ENCODE measurements around the gene AFP. TPM values are rescaled to one million over a fixed set of nuclear protein-coding genes. Genes with fewer than 3 reads are reported as not detected.

The AFP gene
- total RNA-seq, 1 donor from 2014 or later, result not detected

GRCh38 chr4:73485596-73485995 is 49.6 kb downstream of the AFP start:
- H3K36me3 Mint-ChIP-seq (ENCODE audit: low read depth), result no peaks in the 10 kb centered on the region
- TF ChIP-seq CTCF (conservative IDR thresholded peaks at IDR 0.05), result no peak
- no peaks in the 10 kb centered on the region for H3K9me3 Mint-ChIP-seq
- H3K4me3 Mint-ChIP-seq, result no peak overlapping the region
- H3K27ac Mint-ChIP-seq (ENCODE audit: unreplicated experiment), result no peak overlapping the region
- no peaks in the 10 kb centered on the region for H3K4me1 Mint-ChIP-seq
- no peak for DNase-seq (ENCODE audit: low read depth, low spot score)
- H3K27me3 Mint-ChIP-seq (ENCODE audit: low read depth), result no peaks in the 10 kb centered on the region

GRCh38 chr4:73486497-73486896 is 50.5 kb downstream of the AFP start:
- Mint-ChIP-seq H3K9me3 (no peaks in the 10 kb centered on the region), H3K36me3 (ENCODE audit: low read depth) (no peaks in the 10 kb centered on the region), H3K27me3 (ENCODE audit: low read depth) (no peaks in the 10 kb centered on the region), H3K4me1 (no peaks in the 10 kb centered on the region), H3K27ac (ENCODE audit: unreplicated experiment) (no peak overlapping the region), H3K4me3 (no peak overlapping the region)
- no peak for TF ChIP-seq CTCF (conservative IDR thresholded peaks at IDR 0.05)
- no peak for DNase-seq (ENCODE audit: low read depth, low spot score)

- H3K4me3 Mint-ChIP-seq, result no peak overlapping the region
- no peak overlapping the region for H3K27ac Mint-ChIP-seq (ENCODE audit: unreplicated experiment)
- TF ChIP-seq CTCF (conservative IDR thresholded peaks at IDR 0.05), result no peak
- H3K27me3 Mint-ChIP-seq (ENCODE audit: low read depth), result no peaks in the 10 kb centered on the region
- no peaks in the 10 kb centered on the region for H3K4me1 Mint-ChIP-seq
- no peak for DNase-seq (ENCODE audit: low read depth, low spot score)
- H3K36me3 Mint-ChIP-seq (ENCODE audit: low read depth), result no peaks in the 10 kb centered on the region
- no peaks in the 10 kb centered on the region for H3K9me3 Mint-ChIP-seq
Observed at GRCh38 chr4:73487233-73487632, 51.2 kb downstream of the AFP start.

- Mint-ChIP-seq H3K9me3 (no peaks in the 10 kb centered on the region), H3K4me1 (no peaks in the 10 kb centered on the region), H3K27me3 (ENCODE audit: low read depth) (no peaks in the 10 kb centered on the region), H3K27ac (ENCODE audit: unreplicated experiment) (no peak overlapping the region), H3K4me3 (no peak overlapping the region), H3K36me3 (ENCODE audit: low read depth) (no peaks in the 10 kb centered on the region)
- no peak for TF ChIP-seq CTCF (conservative IDR thresholded peaks at IDR 0.05)
- no peak for DNase-seq (ENCODE audit: low read depth, low spot score)
Observed at GRCh38 chr4:73499996-73500765, 64.2 kb downstream of the AFP start.

- Mint-ChIP-seq H3K27ac (ENCODE audit: unreplicated experiment) (no peak overlapping the region), H3K4me3 (no peak overlapping the region), H3K9me3 (no peaks in the 10 kb centered on the region), H3K27me3 (ENCODE audit: low read depth) (no peaks in the 10 kb centered on the region), H3K36me3 (ENCODE audit: low read depth) (no peaks in the 10 kb centered on the region), H3K4me1 (no peaks in the 10 kb centered on the region)
- TF ChIP-seq CTCF (conservative IDR thresholded peaks at IDR 0.05), result no peak
- DNase-seq (ENCODE audit: low read depth, low spot score), result no peak
Observed at GRCh38 chr4:73501664-73502265, 65.7 kb downstream of the AFP start.
